ENCODE results near the gene BANP. TPM values are rescaled to one million over a fixed set of nuclear protein-coding genes. Genes with fewer than 3 reads are reported as not detected.
A peak's percentile ranks its signal among the peaks of the same experiment; 100 is the strongest.
"Not testable (repeated sequence)": the region's sequence is repeated elsewhere in the genome, so short reads cannot be mapped to it uniquely, and the experiment has no call there.

Gene BANP
- total RNA-seq, 2 donors from 2014 or later = 31.3 to 59.2 TPM

DNA sequence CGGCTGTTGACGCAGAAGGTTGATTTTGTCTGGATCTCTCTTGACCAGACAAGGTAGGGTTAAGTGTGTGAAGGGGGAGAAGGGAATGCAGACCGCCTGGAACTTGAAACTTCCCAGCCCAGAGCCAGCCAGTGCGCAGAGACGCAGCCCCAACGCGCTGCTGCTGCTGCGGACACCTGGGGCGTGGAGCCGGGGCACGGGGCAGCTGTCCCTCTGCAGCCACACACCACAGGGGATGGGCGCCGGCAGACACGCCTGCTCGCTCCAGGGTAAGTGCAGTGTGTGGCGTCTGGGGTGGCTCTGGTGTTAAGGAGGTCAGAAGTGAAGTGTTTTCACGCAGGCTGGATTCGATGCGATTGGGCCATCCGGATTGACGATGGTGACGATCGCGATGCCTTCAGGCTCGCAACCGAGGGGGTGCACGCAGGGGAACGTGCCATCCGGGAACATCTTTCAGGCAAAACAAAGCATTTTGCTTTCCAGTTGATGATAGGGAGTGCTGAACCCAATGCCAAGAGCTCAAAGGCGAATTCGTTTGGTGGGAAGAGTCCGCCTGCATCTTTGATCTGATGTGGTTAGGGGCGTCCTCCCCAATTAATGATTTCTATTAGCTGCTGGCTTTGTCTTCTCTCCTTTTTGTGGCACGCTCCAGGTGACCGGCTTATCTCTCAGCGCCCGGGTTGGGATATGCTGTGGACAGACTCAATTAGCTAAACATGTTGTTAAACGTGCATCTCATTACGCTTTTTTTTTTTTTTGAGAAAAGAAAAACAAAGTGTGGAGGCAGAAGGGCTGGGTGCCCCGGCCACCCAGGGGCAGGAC is 149.8 kb downstream of the BANP start:
- H3K4me3 Mint-ChIP-seq; H3K27ac Mint-ChIP-seq; ATAC-seq; H3K27me3 Mint-ChIP-seq; H3K9me3 Mint-ChIP-seq; DNase-seq (ENCODE audit: low spot score); H3K4me1 Mint-ChIP-seq (ENCODE audit: low read depth in 2 of 2); H3K36me3 Mint-ChIP-seq: not testable (repeated sequence)

GRCh38 chr16:88101623-88102105 is 150.4 kb downstream of the BANP start:
- ATAC-seq; H3K27me3 Mint-ChIP-seq; H3K4me3 Mint-ChIP-seq; DNase-seq (ENCODE audit: low spot score); H3K4me1 Mint-ChIP-seq (ENCODE audit: low read depth in 2 of 2); H3K27ac Mint-ChIP-seq; H3K9me3 Mint-ChIP-seq; H3K36me3 Mint-ChIP-seq: not testable (repeated sequence)

DNA sequence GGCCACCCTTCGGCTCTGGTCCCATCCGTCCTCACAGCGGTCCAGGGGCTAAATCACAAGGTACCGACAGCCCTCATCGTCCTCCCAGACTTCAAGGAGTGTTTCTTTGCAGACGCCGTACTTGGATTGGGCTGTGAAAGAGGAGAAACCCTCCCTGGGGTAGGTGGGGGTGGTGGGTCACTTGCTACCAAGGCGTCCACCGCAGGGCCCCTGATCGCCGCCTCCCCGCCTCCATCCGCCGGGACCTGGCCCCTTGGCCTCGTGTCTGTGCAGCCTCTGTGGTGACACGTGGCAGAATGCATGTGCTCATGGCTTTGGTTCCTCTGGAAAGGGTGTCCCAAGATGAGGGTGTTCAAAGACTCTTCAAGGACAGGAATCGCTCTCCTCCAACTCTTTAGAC is 151.4 kb downstream of the BANP start:
- H3K36me3 Mint-ChIP-seq = no peaks in the 10 kb centered on the region
- no peak for DNase-seq (ENCODE audit: low spot score)
- no peaks in the 10 kb centered on the region for H3K4me1 Mint-ChIP-seq (ENCODE audit: low read depth in 2 of 2)
- peaks cover 0 to 7% of the 10 kb centered on the region in 2 donors for H3K27me3 Mint-ChIP-seq
- H3K4me3 Mint-ChIP-seq = no peak overlapping the region
- no peak overlapping the region for H3K27ac Mint-ChIP-seq
- no peak for ATAC-seq
- H3K9me3 Mint-ChIP-seq = no peaks in the 10 kb centered on the region

DNA sequence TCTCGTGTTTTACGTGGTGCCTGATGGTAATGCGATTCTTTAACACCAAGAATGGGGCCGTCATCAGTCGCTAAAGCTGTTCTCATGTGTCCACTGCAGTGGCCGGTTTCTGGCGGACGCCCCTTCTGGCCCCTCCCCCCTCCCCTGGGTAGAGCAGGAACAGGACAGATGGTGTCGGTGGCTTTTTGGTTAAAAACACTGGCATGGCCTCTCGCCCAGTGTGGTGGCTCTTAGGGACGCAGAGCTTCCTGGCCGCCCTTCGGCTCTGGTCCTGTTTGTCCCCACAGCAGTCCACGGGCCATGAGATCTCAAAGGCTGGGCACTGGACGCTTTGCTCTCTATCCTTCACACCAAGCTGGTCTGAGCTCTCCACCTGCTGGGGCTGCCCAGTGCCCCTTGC is 151.8 kb downstream of the BANP start:
- DNase-seq (ENCODE audit: low spot score) = no peak
- no peak overlapping the region for H3K27ac Mint-ChIP-seq
- H3K27me3 Mint-ChIP-seq = peaks cover 0 to 7% of the 10 kb centered on the region in 2 donors
- H3K4me3 Mint-ChIP-seq = no peak overlapping the region
- no peaks in the 10 kb centered on the region for H3K4me1 Mint-ChIP-seq (ENCODE audit: low read depth in 2 of 2)
- no peaks in the 10 kb centered on the region for H3K36me3 Mint-ChIP-seq
- no peaks in the 10 kb centered on the region for H3K9me3 Mint-ChIP-seq
- ATAC-seq = no peak

DNA sequence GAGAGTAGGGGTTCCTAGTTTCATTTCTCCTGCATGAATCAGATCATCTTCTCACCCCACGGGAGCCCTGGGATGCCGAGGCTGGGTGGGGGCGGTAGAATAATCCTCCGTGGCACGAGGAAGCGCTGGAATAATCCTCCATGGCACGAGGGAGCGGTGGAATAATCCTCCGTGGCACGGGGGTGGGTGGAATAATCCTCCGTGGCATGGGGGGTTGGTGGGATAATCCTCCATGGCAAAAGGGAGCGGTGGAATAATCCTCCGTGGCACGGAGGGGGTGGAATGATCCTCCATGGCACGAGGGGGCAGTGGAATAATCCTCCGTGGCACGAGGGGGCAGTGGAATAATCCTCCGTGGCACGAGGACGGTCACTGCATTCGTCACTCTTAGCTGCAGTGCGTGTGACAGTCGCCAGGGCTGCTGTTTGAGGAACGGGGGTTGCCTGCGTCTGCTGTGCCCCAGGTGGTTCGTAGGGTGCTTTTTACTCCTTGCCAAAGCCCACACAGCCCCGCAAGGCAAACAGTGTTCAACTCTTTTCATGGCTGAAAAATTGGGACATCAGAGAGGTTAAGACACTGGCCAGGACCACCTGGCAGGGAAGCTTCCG is 152.5 kb downstream of the BANP start:
- no peak overlapping the region for H3K27ac Mint-ChIP-seq
- no peaks in the 10 kb centered on the region for H3K4me1 Mint-ChIP-seq (ENCODE audit: low read depth in 2 of 2)
- ATAC-seq = no peak
- H3K4me3 Mint-ChIP-seq = no peak overlapping the region
- peaks cover 0 to 5% of the 10 kb centered on the region in 2 donors for H3K27me3 Mint-ChIP-seq
- H3K36me3 Mint-ChIP-seq = no peaks in the 10 kb centered on the region
- no peaks in the 10 kb centered on the region for H3K9me3 Mint-ChIP-seq
- DNase-seq (ENCODE audit: low spot score) = no peak

- H3K4me1 Mint-ChIP-seq (ENCODE audit: low read depth in 2 of 2); H3K27me3 Mint-ChIP-seq; H3K9me3 Mint-ChIP-seq; H3K4me3 Mint-ChIP-seq; ATAC-seq; H3K27ac Mint-ChIP-seq; H3K36me3 Mint-ChIP-seq; DNase-seq (ENCODE audit: low spot score): not testable (repeated sequence)
These were observed 153.1 kb downstream of the BANP start for GRCh38 chr16:88104363-88104762.

DNA sequence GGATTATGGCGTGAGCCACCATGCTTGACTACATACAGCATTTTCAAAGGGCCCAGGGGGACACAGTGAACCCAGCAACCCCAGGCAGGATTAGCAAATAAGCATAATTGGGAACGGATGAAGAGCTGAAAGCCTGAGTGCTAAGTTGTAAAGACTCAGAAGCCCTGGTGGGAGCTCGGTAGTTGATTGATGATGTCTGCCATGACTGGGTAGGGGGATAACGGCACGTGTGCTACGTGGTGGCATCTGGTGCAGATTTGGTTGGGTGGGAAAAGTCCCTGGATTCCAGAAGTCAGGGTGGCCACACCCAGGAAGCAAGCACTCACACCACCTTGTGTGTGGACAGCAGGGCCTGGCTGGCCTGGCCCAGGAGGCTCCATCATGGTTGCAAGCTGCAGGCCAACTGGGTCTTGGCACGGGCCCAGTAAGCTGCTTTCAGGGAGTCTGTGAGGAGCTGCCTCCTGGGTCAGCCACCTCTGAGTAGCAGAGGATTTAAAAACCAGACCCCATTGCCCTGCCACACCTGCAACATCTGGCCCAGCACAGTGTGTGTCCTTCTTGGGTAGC is 154.4 kb downstream of the BANP start:
- not testable (repeated sequence) for H3K27ac Mint-ChIP-seq; H3K4me3 Mint-ChIP-seq; H3K4me1 Mint-ChIP-seq (ENCODE audit: low read depth in 2 of 2); H3K36me3 Mint-ChIP-seq; H3K27me3 Mint-ChIP-seq; H3K9me3 Mint-ChIP-seq; DNase-seq (ENCODE audit: low spot score)
- peak in 1 of 2 donors; percentile 26 for ATAC-seq

- H3K27me3 Mint-ChIP-seq; H3K4me1 Mint-ChIP-seq (ENCODE audit: low read depth in 2 of 2); ATAC-seq; DNase-seq (ENCODE audit: low spot score); H3K36me3 Mint-ChIP-seq; H3K27ac Mint-ChIP-seq; H3K9me3 Mint-ChIP-seq; H3K4me3 Mint-ChIP-seq: not testable (repeated sequence)
These were observed 155.3 kb downstream of the BANP start for GRCh38 chr16:88106566-88106965.

- Mint-ChIP-seq H3K36me3 (no peaks in the 10 kb centered on the region), H3K4me3 (no peak overlapping the region), H3K9me3 (no peaks in the 10 kb centered on the region), H3K27me3 (no peaks in the 10 kb centered on the region), H3K4me1 (ENCODE audit: low read depth in 2 of 2) (peaks cover 0 to 6% of the 10 kb centered on the region in 2 donors), H3K27ac (no peak overlapping the region)
- no peak for ATAC-seq
- DNase-seq (ENCODE audit: low spot score) = no peak
These were observed 157.5 kb downstream of the BANP start for GRCh38 chr16:88108762-88109161.

DNA sequence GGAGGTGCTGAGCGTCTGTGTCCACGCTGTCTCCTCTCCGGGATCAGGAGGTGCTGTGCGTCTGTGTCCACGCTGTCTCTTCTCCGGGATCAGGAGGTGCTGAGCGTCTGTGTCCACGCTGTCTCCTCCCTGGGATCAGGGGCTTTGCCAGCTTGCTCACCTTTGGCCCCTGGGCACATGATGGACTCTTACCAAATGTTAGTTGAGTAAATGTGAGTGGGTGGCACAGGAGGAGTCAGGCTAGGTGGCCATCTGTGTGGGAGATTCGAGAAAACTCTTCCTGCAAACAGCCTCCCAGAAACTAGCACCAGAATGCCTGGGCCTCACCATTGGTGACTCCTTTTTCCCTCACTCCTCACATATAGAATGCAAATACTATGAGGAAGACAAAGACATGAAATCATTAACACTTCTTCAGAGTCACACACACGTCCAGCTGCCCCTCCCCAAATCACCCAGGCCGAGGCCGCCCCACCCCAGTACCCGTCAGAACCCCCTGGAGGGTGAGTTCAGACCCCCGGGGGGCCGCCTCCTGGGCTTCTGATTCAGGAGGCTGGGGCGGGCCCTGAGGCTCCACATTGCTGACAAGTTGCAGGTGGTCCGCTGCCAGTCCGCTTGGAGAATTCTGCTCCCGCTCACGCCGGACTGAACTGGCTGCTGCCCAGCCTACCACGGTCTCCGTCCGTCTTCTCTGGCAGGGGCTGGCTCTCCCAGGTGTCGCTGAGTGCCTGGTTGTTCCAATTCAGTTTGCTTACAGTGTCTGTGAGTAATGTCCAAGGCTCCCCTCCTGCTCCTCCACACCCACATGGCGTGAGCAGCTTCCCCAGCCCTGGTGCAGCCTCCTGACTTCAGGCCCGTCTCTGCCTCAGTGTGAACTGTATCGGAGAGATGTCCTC is 158.7 kb downstream of the BANP start:
- not testable (repeated sequence) for DNase-seq (ENCODE audit: low spot score); H3K36me3 Mint-ChIP-seq; H3K9me3 Mint-ChIP-seq; H3K4me3 Mint-ChIP-seq; ATAC-seq; H3K27me3 Mint-ChIP-seq; H3K27ac Mint-ChIP-seq; H3K4me1 Mint-ChIP-seq (ENCODE audit: low read depth in 2 of 2)

- not testable (repeated sequence) for H3K4me3 Mint-ChIP-seq; ATAC-seq; H3K27ac Mint-ChIP-seq; H3K36me3 Mint-ChIP-seq; DNase-seq (ENCODE audit: low spot score); H3K4me1 Mint-ChIP-seq (ENCODE audit: low read depth in 2 of 2); H3K27me3 Mint-ChIP-seq; H3K9me3 Mint-ChIP-seq
These were observed 159.8 kb downstream of the BANP start for GRCh38 chr16:88110875-88111494.

DNA sequence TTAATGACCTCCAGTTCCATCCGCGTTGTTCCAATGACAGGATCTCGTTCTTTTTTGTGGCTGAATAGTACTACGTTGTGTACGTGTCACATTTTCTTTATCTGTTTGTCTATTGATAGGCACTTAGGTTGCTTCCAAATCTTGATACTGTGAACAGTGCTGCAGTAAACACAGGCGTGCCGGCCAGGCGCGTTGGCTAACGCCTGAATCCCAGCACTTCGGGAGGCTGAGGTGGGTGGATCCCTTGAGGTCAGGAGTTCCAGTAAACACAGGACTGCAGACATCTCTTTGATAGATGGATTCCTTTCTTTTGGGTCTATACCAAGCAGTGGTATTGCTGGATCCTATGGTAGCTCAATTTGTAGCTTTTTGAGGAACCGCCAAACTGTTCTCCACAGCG is 160.7 kb downstream of the BANP start:
- H3K4me1 Mint-ChIP-seq (ENCODE audit: low read depth in 2 of 2); DNase-seq (ENCODE audit: low spot score); H3K27ac Mint-ChIP-seq; H3K9me3 Mint-ChIP-seq; H3K27me3 Mint-ChIP-seq; H3K36me3 Mint-ChIP-seq; ATAC-seq; H3K4me3 Mint-ChIP-seq: not testable (repeated sequence)

- H3K4me1 Mint-ChIP-seq (ENCODE audit: low read depth in 2 of 2) = peaks cover 0 to 6% of the 10 kb centered on the region in 2 donors
- DNase-seq (ENCODE audit: low spot score) (no peak), ATAC-seq (no peak)
- H3K27me3 Mint-ChIP-seq = peaks cover 0 to 3% of the 10 kb centered on the region in 2 donors
- H3K27ac Mint-ChIP-seq = no peak overlapping the region
- H3K4me3 Mint-ChIP-seq = no peak overlapping the region
- no peaks in the 10 kb centered on the region for H3K9me3 Mint-ChIP-seq
- H3K36me3 Mint-ChIP-seq = no peaks in the 10 kb centered on the region
These were observed 162.4 kb downstream of the BANP start for GRCh38 chr16:88113545-88114045.

All from natural killer cell treated with Interleukin-12 subunit alpha and Interleukin-12 subunit beta and Interleukin-15 and Interleukin-18, amount 100 ng/mL, for 72 hours (primary cell).